ENCODE data around the gene ITPKC.
"Not testable (repeated sequence)": the region's sequence is repeated elsewhere in the genome, so short reads cannot be mapped to it uniquely, and the experiment has no call there.

Gene ITPKC

DNA sequence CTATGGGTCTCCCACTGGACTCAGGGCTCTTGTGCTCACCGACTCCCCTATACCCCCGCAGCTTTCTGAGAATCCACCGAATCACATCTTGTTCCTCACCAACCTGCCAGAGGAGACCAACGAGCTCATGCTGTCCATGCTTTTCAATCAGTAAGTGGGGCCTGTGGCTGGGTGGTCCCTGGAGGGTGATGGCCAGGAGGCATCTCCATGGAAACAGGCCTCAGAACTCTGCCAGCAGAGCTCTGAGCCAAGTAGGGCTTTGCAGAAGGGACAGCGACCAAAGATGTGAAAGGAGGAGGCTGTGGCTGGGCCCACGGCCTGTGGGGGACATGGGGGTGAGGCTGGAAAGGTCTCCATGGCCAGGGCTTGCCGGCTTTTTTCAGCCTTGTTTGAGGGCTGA is 46.6 kb downstream of the ITPKC start:
- TF ChIP-seq ZNF8 (CRISPR knock-in tag; IDR thresholded peaks at IDR 0.05) (no peak), ZFP30 (CRISPR knock-in tag; IDR thresholded peaks at IDR 0.05) (no peak), GLIS3 (CRISPR knock-in tag; IDR thresholded peaks at IDR 0.05) (no peak), OSR1 (CRISPR knock-in tag; IDR thresholded peaks at IDR 0.05) (no peak), ZNF70 (CRISPR knock-in tag; IDR thresholded peaks at IDR 0.05) (no peak), TOX (CRISPR knock-in tag; IDR thresholded peaks at IDR 0.05; ENCODE audit: borderline replicate concordance) (no peak), CSDC2 (CRISPR knock-in tag; IDR thresholded peaks at IDR 0.05) (no peak), TSHZ2 (CRISPR knock-in tag; IDR thresholded peaks at IDR 0.05) (no peak), PPARA (CRISPR knock-in tag; IDR thresholded peaks at IDR 0.05; ENCODE audit: borderline replicate concordance) (no peak)
- TF ChIP-seq, protein P1, sequence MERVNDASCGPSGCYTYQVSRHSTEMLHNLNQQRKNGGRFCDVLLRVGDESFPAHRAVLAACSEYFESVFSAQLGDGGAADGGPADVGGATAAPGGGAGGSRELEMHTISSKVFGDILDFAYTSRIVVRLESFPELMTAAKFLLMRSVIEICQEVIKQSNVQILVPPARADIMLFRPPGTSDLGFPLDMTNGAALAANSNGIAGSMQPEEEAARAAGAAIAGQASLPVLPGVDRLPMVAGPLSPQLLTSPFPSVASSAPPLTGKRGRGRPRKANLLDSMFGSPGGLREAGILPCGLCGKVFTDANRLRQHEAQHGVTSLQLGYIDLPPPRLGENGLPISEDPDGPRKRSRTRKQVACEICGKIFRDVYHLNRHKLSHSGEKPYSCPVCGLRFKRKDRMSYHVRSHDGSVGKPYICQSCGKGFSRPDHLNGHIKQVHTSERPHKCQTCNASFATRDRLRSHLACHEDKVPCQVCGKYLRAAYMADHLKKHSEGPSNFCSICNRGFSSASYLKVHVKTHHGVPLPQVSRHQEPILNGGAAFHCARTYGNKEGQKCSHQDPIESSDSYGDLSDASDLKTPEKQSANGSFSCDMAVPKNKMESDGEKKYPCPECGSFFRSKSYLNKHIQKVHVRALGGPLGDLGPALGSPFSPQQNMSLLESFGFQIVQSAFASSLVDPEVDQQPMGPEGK (CRISPR knock-in tag; IDR thresholded peaks at IDR 0.05; ENCODE audit: borderline replicate concordance), result no peak
- ATAC-seq, result no peak

DNA sequence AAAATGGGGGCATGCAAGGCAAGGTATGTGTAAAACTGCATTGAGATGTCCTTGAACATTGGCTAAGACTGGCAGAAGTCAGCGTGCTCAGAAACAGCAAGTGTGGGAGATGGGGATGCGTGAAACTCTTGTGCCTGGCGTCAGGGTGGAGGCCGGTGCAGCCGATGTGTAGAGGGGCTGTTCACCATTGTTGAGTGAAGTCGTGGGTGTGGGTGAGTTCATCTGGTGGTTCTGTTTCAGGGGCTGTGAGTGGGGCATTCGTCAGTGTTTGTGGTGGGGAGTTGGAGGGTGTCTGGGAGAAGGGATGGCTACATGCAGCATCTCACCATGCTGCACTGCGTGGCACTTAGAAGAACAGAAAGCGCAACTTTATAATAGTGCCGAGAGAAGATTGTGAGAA is 47.1 kb downstream of the ITPKC start:
- TF ChIP-seq TCF4 (CRISPR knock-in tag; IDR thresholded peaks at IDR 0.05; ENCODE audit: borderline replicate concordance), result no peak
- TF ChIP-seq CSRNP3 (CRISPR knock-in tag; IDR thresholded peaks at IDR 0.05), result no peak
- TF ChIP-seq CSDC2 (CRISPR knock-in tag; IDR thresholded peaks at IDR 0.05), result no peak
- no peak for TF ChIP-seq ZC3H10 (CRISPR knock-in tag; IDR thresholded peaks at IDR 0.05)
- no peak for TF ChIP-seq RARB (CRISPR knock-in tag; IDR thresholded peaks at IDR 0.05)
- TF ChIP-seq OSR1 (CRISPR knock-in tag; IDR thresholded peaks at IDR 0.05), result no peak
- no peak for TF ChIP-seq ZFP30 (CRISPR knock-in tag; IDR thresholded peaks at IDR 0.05)
- no peak for TF ChIP-seq PPARA (CRISPR knock-in tag; IDR thresholded peaks at IDR 0.05; ENCODE audit: borderline replicate concordance)
- TF ChIP-seq TSHZ2 (CRISPR knock-in tag; IDR thresholded peaks at IDR 0.05), result no peak
- no peak for TF ChIP-seq ZNF8 (CRISPR knock-in tag; IDR thresholded peaks at IDR 0.05)
- no peak for TF ChIP-seq TOX (CRISPR knock-in tag; IDR thresholded peaks at IDR 0.05; ENCODE audit: borderline replicate concordance)
- TF ChIP-seq ZNF70 (CRISPR knock-in tag; IDR thresholded peaks at IDR 0.05), result no peak
- TF ChIP-seq SNAI2 (CRISPR knock-in tag; IDR thresholded peaks at IDR 0.05), result no peak
- no peak for TF ChIP-seq ZNF565 (CRISPR knock-in tag; conservative IDR thresholded peaks at IDR 0.05; ENCODE audit: low read depth)
- TF ChIP-seq, protein P1 (CRISPR knock-in tag; IDR thresholded peaks at IDR 0.05; ENCODE audit: borderline replicate concordance), result no peak
- ATAC-seq, result no peak

DNA sequence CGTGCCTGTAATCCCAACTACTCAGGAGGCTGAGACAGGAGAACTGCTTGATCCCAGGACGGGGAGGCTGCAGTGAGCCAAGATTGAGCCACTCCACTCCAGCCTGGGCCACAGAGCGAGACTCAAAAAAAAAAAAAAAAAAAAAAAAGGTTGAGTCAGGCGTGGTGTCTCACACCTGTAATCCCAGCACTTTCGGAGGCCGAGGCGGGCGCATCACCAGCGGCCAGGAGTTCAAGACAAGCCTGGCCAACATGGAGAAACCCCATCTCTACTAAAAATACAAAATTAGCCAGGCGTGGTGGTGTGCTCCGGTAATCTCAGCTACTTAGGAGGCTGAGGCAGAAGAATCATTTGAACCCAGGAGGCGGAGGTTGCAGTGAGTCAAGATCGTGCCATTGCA is 49.5 kb downstream of the ITPKC start:
- not testable (repeated sequence) for ATAC-seq

DNA sequence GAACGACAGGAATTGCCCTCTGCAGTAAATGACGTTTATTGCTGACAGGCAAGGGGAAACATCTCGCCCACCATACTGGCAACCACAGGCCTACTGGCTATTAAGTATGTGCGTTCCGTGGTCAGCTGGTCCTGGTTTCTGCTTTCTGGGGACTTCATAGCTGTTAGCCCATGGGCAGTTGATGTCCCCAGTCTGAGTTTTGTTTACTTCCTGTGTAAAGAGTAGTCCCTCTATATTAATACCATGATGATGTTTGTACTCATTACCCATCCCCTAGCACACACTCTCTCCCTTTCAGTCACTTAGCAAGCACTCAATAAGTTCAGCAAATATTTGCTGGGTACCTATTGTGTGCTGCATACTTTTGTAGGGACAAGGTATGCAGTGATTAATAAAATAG is 52.0 kb downstream of the ITPKC start:
- TF ChIP-seq BACH2 (CRISPR knock-in tag; IDR thresholded peaks at IDR 0.05; ENCODE audit: borderline replicate concordance) (no peak), SNAI2 (CRISPR knock-in tag; IDR thresholded peaks at IDR 0.05) (no peak)
- no peak for ATAC-seq

GRCh38 chr19:40771101-40771862 is 54.4 kb downstream of the ITPKC start:
- not testable (repeated sequence) for ATAC-seq
